Cardiac atrium fibroblast (primary cell): ENCODE data around the gene EBI3. TPM values are rescaled to one million over a fixed set of nuclear protein-coding genes. Genes with fewer than 3 reads are reported as not detected.

Experiments
- total RNA-seq: library from RNA; depleted of rRNA; stranded (reverse); fragments of >200 nt; gene quantifications from 2 replicates; pipeline ENCODE4 v1.2.3, GENCODE V29; 2015

The EBI3 gene
- total RNA-seq = 0.18 and 3.4 TPM in 2 replicates

DNA sequence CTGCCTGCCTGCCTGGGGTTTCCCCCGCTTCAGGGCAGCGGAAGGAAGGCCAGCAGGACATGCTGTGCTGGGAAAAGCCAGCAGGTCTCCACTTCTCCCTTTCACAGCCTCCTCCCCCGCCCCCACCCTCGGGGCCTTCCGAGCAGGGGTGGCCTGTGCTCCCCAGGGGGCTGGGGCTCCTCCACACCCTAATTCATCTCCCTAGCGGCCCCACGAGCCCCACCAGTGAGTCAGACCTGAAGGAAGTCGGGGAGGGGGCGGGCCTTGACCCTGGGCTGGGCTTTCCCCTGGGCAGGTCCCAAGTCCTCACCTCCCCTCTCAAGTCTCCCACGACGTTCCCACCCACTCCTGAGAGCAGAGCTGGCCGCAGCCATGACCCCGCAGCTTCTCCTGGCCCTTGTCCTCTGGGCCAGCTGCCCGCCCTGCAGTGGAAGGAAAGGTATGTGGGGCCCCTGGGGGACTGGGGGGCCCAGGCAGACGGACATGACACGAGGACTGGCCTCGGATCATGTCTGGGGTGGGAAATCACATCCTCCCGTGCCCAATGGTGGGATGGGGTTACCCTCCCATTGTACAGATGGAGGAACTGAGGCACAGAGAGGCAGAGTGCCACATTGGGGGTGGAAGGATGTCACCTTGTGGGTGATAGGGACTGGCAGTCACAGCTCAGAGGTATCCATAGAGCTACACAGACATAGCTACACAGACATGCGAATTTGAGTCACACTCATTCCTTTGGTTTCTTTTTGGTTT lies at the start of gene EBI3:
EBI3 (plus strand) TSS at position 345 of the 753 bp plus-strand sequence; CDS start at position 373, 28 bp downstream.

DNA sequence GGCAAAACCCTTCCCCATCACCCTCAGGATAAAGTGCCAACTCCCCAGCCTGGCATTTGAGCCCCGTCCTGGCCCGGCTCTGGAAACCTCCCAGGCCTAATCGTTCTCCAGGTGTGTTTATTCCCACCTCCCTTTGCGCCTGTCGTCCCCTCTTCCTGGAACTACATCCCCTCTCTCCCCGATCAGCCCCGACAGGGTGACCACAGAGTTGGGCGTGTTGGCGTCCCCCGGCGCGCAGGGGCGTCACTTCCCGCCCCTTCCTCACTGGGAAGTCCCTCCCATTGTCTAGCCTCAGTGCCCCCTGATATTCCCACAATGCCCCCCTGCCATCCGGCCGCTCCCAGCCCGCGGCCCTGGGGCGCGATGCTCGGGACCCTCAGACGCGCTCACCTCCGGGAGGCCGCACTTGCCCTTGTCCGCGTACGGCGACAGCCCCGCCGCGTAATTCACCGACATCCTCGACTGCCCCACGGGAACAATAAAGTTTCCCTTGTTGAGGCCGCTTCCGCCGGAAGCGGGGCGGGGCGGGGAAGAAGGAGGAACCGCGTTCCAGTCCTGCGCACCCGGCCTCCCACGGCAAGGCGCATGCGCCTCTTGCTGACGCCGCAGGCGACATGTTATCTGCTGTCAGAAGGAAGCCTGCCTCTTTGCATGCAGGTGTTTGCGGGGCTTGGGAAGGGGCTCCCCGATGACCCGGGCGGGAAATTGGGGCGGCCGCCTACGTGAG lies 47.1 kb upstream of the EBI3 start, which contains the start of the genes ANKRD24 and SIRT6:
ANKRD24 (plus strand) TSS at position 606 of the 727 bp plus-strand sequence. CDS start 3,737 bp downstream, outside the sequence.
SIRT6 (minus strand) TSS at position 480 of the 727 bp plus-strand sequence; CDS start at position 456, 24 bp downstream.

DNA sequence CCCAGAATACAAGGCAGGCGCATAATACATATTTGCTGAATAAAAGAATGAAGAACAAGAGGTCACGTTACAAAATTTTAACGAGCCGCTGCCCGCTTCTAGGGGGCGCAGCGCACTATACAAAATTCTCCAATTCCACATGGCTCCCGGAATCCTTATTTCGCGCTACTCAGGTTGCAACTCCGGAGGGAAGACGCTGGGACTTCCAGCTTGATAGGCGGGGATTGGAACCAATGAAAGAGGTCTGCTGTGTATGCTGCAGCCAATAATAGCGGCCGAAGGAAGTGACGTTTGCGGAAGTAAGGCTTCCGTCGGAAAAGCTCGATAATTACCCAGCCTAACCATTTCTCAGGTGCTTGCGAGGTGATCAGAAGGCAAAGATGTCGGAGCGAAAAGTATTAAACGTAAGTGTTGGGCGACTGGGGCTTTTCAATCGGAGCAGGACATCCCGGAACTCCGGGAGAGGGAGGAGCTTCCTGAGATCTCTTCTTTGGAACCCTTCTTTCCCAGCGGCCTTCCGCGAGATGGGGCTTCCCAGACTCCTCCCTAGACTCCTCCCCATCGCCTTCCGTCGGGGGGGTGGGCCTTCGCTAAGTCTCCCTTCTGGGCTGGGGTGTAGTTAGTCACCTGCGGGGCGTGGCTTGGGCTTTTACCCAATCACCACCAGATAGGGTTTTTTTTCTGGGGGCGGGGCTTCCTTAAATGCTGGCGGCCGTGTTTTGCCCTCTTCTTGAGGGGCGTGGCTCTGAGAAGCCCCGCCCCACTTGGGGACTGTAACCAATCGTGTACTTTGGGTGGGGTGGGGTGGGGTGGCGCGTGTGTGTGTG lies 17.7 kb downstream of the EBI3 start, which contains the start of gene YJU2:
YJU2 (plus strand) TSS at position 314 of the 827 bp plus-strand sequence; CDS start at position 381, 67 bp downstream.

DNA sequence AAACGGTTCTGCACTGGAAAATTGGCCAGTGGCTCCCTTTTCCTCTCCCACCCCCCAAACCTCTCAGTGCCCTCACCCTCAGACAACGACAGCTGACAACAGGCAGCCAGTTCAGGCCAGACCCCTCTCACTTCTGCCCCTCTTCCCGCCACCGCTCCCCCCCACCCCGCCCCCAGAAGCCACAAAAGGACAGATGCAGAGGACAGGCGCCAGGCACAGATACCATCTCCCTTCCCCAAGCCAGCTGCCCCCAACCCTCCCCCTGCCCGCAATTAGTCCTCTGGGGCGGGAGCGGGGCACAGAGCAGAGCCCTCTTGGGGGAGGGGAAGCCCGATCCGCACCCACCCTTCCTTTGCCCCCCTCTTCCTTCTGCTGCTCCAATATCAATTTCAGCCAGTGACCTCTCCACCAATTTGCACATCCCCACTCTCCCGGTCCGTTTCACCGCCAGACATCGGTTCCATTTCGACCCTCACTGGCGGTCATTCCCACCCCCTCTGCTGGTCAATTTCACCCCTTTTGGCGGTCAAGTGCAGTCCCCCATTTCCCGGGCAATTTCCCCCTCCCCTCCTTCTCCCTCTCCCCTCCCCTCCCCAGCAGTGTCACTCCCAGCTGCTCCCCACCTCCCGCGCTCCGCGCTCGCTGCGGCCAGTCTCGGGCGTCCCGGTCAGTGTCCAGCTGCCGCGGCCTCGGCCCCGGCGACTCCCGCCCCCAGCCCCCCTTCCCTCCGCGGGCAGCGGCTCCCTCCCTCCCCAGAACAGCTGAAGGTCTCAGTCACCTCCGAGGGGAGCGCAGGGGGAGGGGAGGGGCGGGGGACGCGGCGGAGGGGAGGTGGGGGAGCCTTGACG lies 49.3 kb downstream of the EBI3 start, which contains the start of gene SHD:
SHD (plus strand) TSS at position 848 of the 848 bp plus-strand sequence. CDS start 798 bp downstream, outside the sequence.

Other genes starting within 250 kb of the EBI3 start
- 3,114 and 3,417 TPM in 2 replicates for gene EEF2, start 244.1 kb upstream of the EBI3 start, total RNA-seq
- 14.6 and 18.2 TPM in 2 replicates for gene PIAS4, start 221.8 kb upstream of the EBI3 start, total RNA-seq
- 26.9 and 27.3 TPM in 2 replicates for gene ZBTB7A, start 162.6 kb upstream of the EBI3 start, total RNA-seq
- gene MAP2K2, start 105.4 kb upstream of the EBI3 start, total RNA-seq = 177 and 212 TPM in 2 replicates
- gene CREB3L3, start 75.9 kb upstream of the EBI3 start, total RNA-seq = not detected in 2 replicates
- 12.6 and 64.3 TPM in 2 replicates for gene SIRT6, start 47.0 kb upstream of the EBI3 start, total RNA-seq
- 0.49 and 0.90 TPM in 2 replicates for gene ANKRD24, start 46.8 kb upstream of the EBI3 start, total RNA-seq
- 14.1 and 14.6 TPM in 2 replicates for gene YJU2, start 17.6 kb downstream of the EBI3 start, total RNA-seq
- not detected in 2 replicates for gene SHD, start 49.7 kb downstream of the EBI3 start, total RNA-seq
- gene TMIGD2, start 72.9 kb downstream of the EBI3 start, total RNA-seq = not detected in 2 replicates
- 3.1 and 6.7 TPM in 2 replicates for gene FSD1, start 75.1 kb downstream of the EBI3 start, total RNA-seq
- gene STAP2, start 109.3 kb downstream of the EBI3 start, total RNA-seq = 1.8 and 2.6 TPM in 2 replicates
- gene MPND, start 114.0 kb downstream of the EBI3 start, total RNA-seq = 1.3 and 3.4 TPM in 2 replicates
- gene SH3GL1, start 171.0 kb downstream of the EBI3 start, total RNA-seq = 105 and 109 TPM in 2 replicates
- 4.5 and 12.5 TPM in 2 replicates for gene CHAF1A, start 173.1 kb downstream of the EBI3 start, total RNA-seq
- gene UBXN6, start 228.3 kb downstream of the EBI3 start, total RNA-seq = 78.9 and 206 TPM in 2 replicates
- 52.2 and 53.9 TPM in 2 replicates for gene HDGFL2, start 242.8 kb downstream of the EBI3 start, total RNA-seq